Measurements from ENCODE around the gene EXOC4.

- no peak for TF ChIP-seq ZNF274 (IDR thresholded peaks at IDR 0.05; ENCODE audit: low read depth, low read length)
- no peak for TF ChIP-seq YY1 (IDR thresholded peaks at IDR 0.05; ENCODE audit: insufficient read depth, insufficient read length)
- no peak for TF ChIP-seq SUZ12 (IDR thresholded peaks at IDR 0.05; ENCODE audit: extremely low read depth, insufficient read depth, insufficient read length)
Measured at GRCh38 chr7:134022286-134022911, 769.5 kb downstream of the EXOC4 start.

Measured in NT2/D1 (cell line).